Urothelium cell line (cell line): ENCODE results near the gene SLC14A1.

Experiments used
- DNase-seq: peaks from one replicate; pipeline ENCODE4 v3.0.0; 2011; ENCODE audit warnings: low spot score, mixed read lengths
- FAIRE-seq: peaks from 2 replicates; lab custom pipeline; 2011; peaks lifted over from hg19 to GRCh38; lab: Jason Lieb, UNC

The SLC14A1 gene

DNA sequence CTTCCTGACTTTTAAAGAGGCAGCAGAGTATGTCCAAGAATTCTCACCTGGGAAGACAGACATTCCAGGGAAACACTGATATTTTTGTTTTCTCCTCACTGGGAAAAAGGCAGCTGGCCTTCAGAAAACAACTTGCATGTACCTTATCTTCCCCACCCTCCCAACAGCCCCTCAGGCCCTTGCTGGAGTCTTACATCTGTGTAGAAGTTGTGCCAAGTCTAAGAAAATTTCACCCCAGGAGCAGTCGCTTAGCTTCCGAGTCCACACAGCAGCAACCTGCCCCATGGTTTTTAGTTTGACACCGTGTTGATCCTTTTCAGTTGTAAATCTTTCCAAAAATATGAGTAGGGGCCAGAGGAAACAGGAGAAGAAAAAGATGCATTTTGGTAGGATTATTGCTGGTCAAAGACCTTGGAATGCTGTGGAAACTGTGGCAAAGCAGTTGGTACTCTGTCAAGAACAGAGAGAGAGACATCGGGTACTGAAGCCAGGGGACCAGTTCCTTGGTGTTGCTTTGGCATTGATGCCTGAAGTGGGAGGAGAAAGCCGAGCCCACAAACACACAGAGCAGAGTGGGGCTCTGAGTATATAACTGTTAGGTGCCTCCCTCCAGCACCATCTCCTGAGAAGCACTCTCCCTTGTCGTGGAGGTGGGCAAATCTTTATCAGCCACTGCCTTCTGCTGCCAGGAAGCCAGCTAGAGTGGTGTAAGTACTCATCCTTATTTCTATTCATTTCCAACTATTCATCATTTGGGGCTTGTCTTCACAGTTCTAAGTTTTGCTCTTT lies at the start of gene SLC14A1:
Gene SLC14A1, plus strand, starts transcription at position 615 of the 789 bp plus-strand sequence. CDS start 6,140 bp downstream, outside the sequence.
- FAIRE-seq, result no peak
- DNase-seq, result no peak

DNA sequence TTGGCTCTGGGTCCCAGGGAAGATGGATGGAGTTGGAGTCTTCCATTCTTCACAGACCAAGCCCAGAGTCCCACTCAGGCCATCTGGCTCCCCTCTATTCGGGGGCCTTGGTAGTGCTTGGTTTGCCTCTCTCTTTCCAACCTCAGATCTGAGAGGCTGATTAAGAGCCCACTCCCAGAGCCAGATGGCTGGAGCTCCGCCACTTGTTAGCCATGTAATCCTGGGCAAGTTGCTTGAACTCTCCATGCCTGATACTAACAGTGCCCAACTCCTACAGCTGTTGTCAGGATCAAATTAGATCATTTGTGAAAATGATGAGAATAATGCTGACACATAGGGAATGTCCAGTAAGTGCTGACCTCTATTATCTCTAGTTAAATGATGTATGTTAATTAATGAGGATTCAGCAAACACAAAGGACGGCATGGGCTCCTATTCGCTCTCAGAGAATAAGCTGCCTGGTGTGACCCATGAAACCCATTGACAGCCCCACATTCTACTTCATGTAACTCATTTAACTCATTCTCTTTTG lies 46.6 kb upstream of the SLC14A1 start:
- no peak for FAIRE-seq
- DNase-seq, result no peak

DNA sequence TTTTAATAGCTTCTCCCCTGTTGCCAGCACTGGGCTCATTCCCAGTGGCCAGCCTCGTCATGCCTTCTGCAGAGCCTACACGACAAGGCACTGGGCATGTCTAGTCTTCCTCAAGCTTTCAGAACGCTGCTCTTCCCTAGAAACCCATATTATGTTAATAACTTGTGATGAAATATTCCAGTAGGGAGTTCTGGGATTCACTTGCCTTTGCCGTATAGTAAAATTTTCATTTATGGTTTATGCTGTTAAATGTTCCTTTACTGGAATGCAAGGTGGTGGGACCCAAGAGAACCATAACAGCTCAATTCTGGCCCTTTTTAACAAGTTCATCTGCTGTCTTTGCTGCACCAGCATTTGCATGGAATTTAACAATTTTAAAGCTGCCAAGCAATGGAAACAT lies 45.5 kb upstream of the SLC14A1 start:
- DNase-seq (no peak), FAIRE-seq (no peak)

DNA sequence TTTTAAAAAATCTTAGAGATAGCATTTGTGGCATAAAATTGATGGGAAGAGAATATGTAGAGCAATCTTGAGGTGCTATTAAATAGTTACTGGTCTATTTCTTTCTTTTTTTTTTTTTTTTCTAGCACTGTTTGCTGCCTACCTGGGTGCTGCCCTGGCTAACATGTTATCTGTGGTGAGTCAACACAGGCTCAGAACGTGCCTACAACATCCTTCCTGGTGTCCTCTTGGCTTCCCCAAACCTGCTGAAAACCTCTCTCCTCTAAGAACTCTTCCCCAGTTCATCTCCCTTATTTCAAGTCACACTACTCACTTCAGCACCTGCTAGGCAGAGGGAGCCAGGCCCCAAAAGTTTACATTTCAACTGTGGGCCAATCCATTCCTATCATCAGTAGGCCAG lies 45.1 kb upstream of the SLC14A1 start:
- FAIRE-seq (no peak), DNase-seq (no peak)

DNA sequence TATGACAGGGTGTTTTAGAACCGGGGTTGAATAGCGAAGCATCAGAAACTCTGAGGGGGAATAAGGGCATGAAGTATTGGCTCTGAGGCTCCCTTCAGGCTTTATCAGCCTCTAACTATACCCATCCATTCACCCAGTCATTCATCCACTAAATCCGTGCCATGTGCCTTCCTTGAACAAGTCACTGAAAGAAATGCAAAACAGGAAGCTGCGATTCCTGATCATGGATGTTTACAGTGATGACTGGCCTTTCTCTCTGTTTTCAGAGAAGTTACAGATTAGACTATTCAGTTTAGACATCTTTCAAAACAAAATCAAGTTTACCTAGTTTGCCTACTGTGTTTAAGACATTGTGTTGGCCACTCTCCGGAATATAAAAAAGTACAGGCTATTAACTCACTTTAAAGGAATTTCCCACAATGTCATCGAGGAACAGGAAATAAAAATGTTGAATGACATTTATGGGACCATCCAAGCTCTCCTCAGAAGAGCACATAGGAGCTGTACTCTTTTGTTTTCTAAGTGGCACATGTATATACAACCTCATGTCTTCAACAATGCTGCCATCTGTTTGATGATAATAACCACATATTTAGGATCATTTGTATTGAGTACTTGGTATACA lies 43.8 kb upstream of the SLC14A1 start:
- no peak for DNase-seq
- no peak for FAIRE-seq

DNA sequence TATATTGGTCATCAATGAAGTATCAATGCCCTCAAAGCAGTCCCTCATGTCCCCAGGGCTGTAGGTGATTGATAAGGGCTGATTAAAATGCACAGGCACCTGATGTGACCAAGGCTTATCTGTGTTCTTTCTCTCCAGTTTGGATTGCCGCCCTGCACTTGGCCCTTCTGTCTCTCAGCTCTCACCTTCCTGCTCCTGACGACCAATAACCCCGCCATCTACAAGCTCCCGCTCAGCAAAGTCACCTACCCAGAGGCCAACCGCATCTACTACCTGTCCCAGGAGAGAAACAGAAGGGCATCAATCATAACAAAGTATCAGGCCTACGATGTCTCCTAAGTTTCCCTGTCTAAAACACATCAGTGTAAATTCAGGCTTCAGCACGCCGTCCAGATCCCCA lies 41.8 kb upstream of the SLC14A1 start:
- no peak for FAIRE-seq

DNA sequence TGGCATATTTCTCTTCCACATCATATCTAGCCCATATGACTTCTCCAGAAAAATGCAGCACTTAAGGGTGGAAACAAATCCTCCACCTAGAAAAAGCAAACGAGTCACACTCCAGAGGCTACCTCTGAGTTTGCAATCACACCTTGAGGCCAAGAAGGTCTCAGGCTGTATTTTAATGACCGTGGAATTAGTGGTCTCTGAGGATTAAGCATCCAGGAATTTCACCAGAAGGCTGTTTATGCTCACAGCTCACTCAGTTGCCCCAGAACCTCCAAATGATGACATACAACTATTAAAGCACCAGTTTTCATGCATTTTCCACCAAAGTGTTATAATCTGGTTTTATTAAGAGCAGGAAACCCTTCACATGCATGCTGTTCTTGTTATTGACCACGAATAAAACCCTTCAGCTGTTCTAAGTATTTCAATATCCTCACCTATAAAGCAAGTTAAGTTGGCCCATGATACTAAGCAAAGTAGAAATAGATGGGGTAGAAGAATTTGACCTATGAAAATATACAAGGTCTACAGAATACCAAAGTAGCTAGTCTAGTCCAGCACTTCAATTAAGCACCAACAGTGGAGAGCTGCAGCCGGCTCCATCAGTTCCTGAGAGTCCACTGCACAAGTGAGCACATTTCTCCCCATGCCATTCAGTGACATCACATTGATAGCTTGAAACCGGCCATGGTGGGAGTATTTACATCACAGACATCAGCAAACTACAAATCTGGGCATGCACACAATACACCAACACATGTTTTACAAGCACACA lies 39.5 kb upstream of the SLC14A1 start:
- DNase-seq, result no peak
- FAIRE-seq, result no peak

More for the DNA sequence above, 41.8 kb upstream of the SLC14A1 start:
- DNase-seq, result no peak

DNA sequence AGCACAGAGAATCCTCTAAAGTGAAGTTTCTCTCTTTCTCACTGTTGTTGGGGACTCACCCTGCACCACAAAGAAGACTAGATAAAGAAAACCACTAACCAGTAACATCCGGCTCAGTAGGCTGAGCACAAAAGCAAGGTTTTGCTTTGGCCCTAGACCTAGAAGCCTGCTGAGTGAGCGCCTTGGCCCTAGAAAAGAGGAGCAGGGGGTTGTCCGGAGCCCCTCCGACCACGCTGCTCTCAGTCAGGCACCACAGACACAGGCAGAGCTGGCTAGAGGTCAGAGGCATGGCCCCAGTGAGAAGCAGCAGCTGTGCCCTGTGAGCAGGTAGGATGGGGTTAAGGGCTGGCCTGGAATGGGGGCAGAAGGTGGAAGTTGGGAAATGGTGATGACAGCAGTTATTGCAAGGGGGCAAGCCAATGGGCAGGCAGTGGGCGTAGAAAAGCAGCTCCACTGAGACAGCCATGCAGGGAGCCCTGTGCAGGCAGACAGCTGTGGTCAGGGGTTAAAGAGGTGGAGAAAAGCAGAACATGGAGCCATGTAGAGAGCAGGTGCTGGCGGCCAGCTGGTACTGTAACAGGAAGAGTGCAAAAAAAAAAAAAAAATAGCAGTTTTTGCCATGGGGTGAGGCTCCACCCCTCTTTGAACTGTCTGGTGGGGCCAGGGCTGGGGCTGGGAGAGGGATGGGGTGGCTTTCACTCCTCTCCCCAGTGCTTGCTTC lies 36.9 kb upstream of the SLC14A1 start:
- DNase-seq, result no peak
- no peak for FAIRE-seq

DNA sequence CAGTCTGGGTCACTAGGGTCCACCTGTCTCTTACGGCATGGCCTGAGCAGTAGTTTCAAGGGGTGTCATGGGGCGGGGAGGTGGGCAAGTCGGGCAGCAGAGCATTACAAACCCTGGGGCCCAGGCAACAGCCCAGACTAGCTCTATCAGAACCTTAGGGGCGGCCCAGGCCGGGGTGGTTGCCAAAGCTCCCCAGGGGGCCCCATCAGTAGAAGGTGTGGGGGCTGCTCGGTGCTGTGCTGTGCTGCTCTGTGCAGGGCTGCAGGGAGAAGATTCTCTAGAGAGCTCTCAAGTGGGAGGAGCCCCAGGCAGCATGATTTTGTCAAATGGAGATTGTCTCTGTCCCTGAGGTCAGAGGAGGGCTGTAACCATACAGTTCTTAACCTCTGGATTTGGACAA lies 36.4 kb upstream of the SLC14A1 start:
- FAIRE-seq, result no peak
- DNase-seq, result no peak

DNA sequence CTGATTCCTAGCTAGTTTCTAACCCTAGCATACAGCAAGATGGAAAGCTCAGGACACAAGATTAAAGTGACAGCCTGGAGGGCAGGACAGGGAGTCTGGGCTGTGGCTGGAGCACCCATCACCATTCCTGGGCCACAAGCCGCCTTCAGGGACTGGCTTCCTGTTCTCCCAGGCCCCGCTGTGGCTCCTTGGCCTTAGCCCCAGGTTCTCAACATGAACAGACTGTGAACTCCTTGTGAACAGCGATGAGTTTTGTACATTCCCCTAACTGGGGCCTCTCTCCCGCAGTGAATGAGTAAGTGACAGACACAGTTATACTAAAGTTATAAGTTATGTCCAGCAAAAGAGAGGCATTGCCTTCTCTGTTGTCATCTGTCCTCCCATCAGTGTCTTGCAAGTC lies 35.9 kb upstream of the SLC14A1 start:
- DNase-seq, result no peak
- no peak for FAIRE-seq

DNA sequence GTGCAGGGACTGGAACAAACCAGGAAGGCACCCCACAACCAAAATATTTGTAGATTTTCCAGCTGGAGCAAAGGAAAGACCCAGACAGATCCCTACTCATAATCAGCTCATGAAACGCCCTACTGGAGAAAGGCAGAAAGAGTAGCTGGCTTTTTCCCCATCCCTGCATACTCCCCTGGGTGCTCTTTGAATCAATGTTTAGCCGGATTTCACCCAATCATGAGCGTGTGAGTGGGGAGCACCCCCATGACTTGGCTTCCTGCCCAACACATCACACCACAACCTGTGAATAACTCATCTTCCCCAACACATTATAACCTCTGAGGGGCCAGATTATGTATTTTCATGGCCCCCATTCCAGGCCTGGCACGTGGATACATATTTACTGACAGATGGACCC lies 35.1 kb upstream of the SLC14A1 start:
- FAIRE-seq, result no peak

DNA sequence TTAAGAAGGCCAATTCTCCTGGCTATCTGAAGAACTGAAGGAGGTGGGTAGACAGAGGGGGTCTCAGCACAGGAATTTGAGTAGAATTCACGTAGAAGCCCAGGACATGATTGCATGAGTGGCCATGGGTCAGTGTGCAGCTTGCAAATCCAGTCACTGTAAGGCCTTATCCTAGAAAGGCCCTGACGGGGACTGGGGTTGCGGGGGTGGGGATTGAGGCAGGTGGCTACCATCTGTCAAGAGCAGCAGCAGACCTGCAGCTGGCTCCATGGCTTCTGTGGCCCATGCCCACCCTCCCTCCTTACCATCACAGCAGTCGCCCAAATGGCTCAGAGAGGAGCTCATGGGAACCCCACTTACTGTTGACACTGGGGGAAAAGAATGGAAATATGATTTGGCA lies 34.6 kb upstream of the SLC14A1 start:
- FAIRE-seq (no peak), DNase-seq (no peak)

More for the DNA sequence above, 35.1 kb upstream of the SLC14A1 start:
- no peak for DNase-seq

DNA sequence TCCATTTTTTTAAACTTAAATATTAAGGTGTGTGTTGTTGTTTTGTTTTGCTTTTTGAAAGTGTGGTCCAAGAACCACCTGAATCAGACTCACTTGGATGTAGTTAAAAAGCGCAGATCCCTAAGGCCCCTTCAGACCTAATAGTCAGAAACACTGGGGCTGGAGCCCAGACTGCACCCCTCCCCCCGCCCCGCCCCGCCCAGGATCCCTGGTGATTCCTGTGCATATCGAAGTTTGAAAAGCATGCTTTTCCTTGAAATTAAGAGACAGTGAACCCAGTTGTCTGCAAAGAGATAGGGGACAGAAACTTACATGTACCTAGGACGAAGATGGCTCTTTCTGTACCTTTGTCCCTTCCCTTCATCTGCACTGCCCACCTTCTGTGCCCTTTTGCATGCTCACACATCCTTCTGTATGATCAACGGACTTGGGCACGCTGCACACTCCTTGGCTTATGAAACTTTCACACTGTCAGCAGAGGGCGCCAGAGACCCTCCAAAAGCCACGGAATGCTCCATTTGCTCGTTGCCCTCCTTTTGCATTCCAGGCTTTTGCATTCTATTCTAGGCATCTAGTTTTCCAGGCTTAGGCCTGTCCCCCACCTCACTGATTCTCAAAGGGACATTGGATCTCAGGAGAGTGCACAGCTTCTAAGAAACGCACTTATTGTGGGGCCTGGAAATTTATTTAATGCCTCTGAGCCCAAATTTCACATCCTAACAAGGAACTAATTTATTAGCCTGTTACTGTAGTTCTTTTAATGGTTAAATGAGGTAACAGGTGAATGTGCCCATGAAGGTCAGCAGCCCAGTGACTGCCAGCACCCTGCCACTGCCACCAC lies 32.8 kb upstream of the SLC14A1 start:
- FAIRE-seq (peak; percentile 9), DNase-seq (peak; percentile 71)

DNA sequence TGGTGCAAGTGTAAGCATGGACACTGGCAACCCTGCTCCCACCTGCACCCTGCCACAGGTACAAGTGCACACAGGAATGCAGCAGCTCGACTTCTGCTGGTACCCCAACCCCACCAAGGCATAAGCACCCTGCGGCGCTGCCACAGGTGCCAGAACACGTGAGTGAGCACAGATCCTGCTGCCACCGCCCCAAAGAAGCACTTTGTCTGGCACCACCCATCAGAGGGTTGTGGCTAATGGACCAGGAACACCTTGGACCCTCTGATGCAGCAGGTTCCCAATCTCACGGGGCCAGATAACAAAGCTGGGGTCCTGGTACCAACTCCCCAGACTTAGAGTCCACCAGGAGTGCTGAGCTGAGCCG lies 32.2 kb upstream of the SLC14A1 start:
- no peak for DNase-seq
- no peak for FAIRE-seq

DNA sequence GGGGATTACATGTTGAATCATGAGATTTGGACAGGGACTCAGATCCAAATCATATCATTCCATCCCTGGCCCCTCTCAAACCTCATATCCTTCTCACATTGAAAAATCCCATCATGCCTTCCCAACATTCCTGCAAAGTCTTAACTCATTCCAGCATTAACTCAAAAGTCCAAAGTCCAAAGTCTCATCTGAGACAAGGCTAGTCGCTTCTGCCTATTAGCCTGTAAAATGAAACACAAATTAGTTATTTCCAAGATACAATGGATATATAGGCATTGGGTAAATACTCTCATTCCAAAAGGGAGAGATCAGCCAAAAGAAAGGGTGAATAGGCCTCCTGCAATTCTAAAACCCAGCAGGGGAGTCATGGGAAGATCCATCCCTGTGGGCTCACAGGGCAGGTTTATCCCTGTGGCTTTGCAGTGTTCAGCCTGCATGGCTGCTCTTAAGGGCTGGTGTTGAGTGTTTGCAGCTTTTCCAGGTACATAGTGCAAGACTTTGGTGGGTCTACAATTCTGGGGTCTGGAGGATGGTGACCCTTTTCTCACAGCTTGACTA lies 21.2 kb upstream of the SLC14A1 start:
- FAIRE-seq (no peak), DNase-seq (no peak)

DNA sequence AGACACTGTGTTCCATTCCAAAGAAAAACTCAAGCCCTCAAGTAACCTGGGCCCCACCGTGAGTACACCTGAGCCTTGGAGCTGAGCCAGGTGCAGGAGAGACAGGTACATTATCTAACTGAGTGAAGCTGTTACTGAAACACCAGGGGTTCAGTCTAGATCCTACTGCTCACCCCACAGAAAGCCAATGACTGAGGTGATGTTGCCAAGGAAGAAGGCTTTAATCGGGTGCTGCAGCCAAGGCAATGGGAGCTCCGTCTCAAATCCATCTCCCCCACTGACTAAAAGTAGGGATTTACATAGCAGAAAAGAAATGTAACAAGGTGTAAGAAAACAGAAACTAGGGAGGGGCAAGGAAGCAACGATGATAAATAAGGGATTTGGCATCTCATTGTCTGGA lies 15.2 kb upstream of the SLC14A1 start:
- DNase-seq (no peak), FAIRE-seq (no peak)

DNA sequence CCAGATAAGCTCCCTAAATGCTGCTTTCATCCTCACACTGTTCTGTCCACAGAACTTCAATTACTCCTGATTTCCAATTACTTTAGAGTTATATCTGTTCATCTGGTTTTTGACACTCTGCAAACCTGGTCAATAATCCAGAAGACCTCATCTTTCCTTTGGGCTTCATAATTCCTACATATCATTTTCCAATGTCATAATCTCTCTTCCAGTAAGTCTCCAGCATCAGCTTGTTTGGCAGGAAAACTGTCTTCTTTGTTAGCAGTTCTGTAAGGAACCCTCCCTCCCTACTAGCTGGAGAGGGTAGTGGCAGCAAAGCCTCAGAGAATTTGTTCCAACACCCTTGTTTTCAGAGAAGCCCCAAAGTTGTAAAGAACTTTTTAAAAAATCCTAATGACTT lies 11.9 kb upstream of the SLC14A1 start:
- FAIRE-seq (no peak), DNase-seq (no peak)

DNA sequence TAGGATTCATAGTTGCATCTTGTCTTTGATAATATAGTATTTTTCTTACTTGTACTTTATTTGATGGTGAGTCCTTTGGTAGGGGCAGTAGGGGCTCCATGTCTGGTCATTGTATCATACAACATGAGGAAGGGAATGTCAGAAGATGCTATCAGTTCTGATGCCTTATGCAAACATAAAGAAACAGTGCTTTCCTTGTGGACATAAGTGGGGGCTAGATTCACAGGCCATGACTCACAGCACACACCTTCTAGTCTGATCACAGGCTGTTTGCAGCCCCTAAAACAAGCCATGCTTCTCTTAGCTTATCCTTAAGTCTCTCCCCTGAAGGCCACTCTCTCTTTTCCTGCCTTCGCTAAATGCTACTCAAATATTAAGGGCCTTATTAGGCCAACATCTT lies 10.7 kb upstream of the SLC14A1 start:
- FAIRE-seq (no peak), DNase-seq (no peak)

DNA sequence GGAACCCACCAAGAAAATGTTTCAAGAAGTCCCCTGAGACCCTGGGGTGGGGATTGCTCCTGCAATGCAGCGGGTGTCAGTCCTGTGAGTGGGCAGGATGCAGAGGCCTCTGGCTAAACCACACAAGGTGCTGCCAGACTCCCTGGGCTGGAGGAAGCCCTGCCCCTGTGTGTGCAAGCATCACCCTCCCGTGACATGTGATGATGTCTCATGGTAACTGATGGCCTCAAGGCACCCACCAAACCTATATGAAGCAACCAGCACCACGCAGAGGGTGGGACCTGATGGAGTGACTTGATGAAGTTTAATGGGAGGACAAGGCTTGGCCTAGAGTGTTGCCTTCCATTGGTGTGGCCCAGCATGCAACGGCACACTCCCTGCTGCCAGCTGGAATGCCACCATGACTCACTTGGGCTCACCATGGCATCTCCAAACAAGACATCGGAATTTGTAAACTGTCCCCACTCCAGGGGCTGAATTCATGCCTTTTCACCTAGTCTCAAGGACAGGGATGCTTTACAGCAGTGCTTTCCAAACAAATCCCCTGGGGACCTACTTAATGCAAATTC lies 8.7 kb upstream of the SLC14A1 start:
- no peak for FAIRE-seq
- DNase-seq, result no peak
